Thoracic aorta (tissue), 2 donors: ENCODE data around the gene MEOX1. TPM values are rescaled to one million over a fixed set of nuclear protein-coding genes. Genes with fewer than 3 reads are reported as not detected.

Experiments used
- ATAC-seq: fragments of 150-250 bp; one replicate; pipeline ENCODE4 v1.8.0; 2017; ENCODE audit warnings: low read depth; ENCODE audit not compliant: insufficient number of reproducible peaks, low FRiP score
- DNase-seq: peaks from one replicate; pipeline ENCODE4 v3.0.0-alpha.2; 2020; ENCODE audit warnings: low spot score
- H3K27ac ChIP-seq, 2 donors: fragments of 200-600 bp; sonication (generic); 1 replicate in 1 of 2; 2 replicates in 1 of 2; pipeline ENCODE4 v1.5.1; 2016; ENCODE audit warnings: mild to moderate bottlenecking in 2 of 2, moderate library complexity in 2 of 2
- H3K27me3 ChIP-seq: fragments of 200-600 bp; sonication (generic); replicated peaks from 2 replicates; pipeline ENCODE4 v1.6.0; 2016; ENCODE audit warnings: mild to moderate bottlenecking; ENCODE audit not compliant: insufficient read depth
- H3K36me3 ChIP-seq: fragments of 200-600 bp; sonication (generic); one replicate; pipeline ENCODE4 v1.5.1; 2016
- H3K4me1 ChIP-seq, 2 donors: fragments of 200-600 bp; sonication (generic); 1 replicate in 1 of 2; 2 replicates in 1 of 2; pipeline versions ENCODE4 v1.5.1 to v1.6.0; 2016; ENCODE audit warnings: low read depth in 2 of 2, mild to moderate bottlenecking in 1 of 2; ENCODE audit not compliant: control insufficient read depth in 1 of 2
- H3K4me3 ChIP-seq: fragments of 200-600 bp; sonication (generic); 2 replicates; pipeline ENCODE4 v1.5.1; 2016; ENCODE audit warnings: mild to moderate bottlenecking
- H3K9me3 ChIP-seq: fragments of 200-600 bp; sonication (generic); 2 replicates; pipeline ENCODE4 v1.5.1; 2016
- CTCF ChIP-seq: fragments of 200-600 bp; sonication (generic); IDR thresholded peaks from one replicate; pipeline ENCODE4 v1.5.1; 2019; ENCODE audit warnings: antibody characterized with exemption
- total RNA-seq, 2 donors: library from RNA; depleted of rRNA; stranded (reverse); fragments of >200 nt; gene quantifications; one replicate each; pipeline versions ENCODE4 v1.1.0 to v1.2.3, GENCODE V29; 2016

The MEOX1 gene
- total RNA-seq, 2 donors from 2014 or later, result 3.0 to 5.4 TPM

- TF ChIP-seq CTCF, result no peak
- H3K27me3 ChIP-seq, result no peaks in the 10 kb centered on the region
- no peaks in the 10 kb centered on the region for H3K9me3 ChIP-seq
- DNase-seq (no peak), ATAC-seq (no peak)
- no peaks in the 10 kb centered on the region for H3K36me3 ChIP-seq
- no peak overlapping the region for H3K27ac ChIP-seq
- H3K4me3 ChIP-seq, result no peak overlapping the region
- H3K4me1 ChIP-seq, result peaks cover 0 to 9% of the 10 kb centered on the region in 2 donors
These were observed 47.8 kb downstream of the MEOX1 start for GRCh38 chr17:43613917-43614316.

- no peak overlapping the region for H3K27ac ChIP-seq
- no peaks in the 10 kb centered on the region for H3K27me3 ChIP-seq
- no peaks in the 10 kb centered on the region for H3K9me3 ChIP-seq
- H3K4me3 ChIP-seq, result no peak overlapping the region
- peaks cover 0 to 9% of the 10 kb centered on the region in 2 donors for H3K4me1 ChIP-seq
- H3K36me3 ChIP-seq, result no peaks in the 10 kb centered on the region
- DNase-seq (no peak), ATAC-seq (no peak)
- no peak for TF ChIP-seq CTCF
These were observed 49.2 kb downstream of the MEOX1 start for GRCh38 chr17:43612515-43612914.

GRCh38 chr17:43611230-43611969 lies 50.3 kb downstream of the MEOX1 start:
- no peaks in the 10 kb centered on the region for H3K9me3 ChIP-seq
- peaks cover 0 to 9% of the 10 kb centered on the region in 2 donors for H3K4me1 ChIP-seq
- no peaks in the 10 kb centered on the region for H3K36me3 ChIP-seq
- ATAC-seq (no peak), DNase-seq (no peak)
- H3K27ac ChIP-seq, result no peak overlapping the region
- no peak overlapping the region for H3K4me3 ChIP-seq
- no peaks in the 10 kb centered on the region for H3K27me3 ChIP-seq
- TF ChIP-seq CTCF, result no peak

GRCh38 chr17:43609613-43610385 lies 51.9 kb downstream of the MEOX1 start:
- no peak overlapping the region for H3K4me3 ChIP-seq
- ATAC-seq (no peak), DNase-seq (no peak)
- H3K9me3 ChIP-seq, result no peaks in the 10 kb centered on the region
- peaks cover 0 to 9% of the 10 kb centered on the region in 2 donors for H3K4me1 ChIP-seq
- no peak for TF ChIP-seq CTCF
- H3K36me3 ChIP-seq, result no peaks in the 10 kb centered on the region
- no peak overlapping the region for H3K27ac ChIP-seq
- H3K27me3 ChIP-seq, result no peaks in the 10 kb centered on the region

- Histone ChIP-seq H3K9me3 (no peaks in the 10 kb centered on the region), H3K36me3 (no peaks in the 10 kb centered on the region), H3K4me1 (no peaks in the 10 kb centered on the region), H3K27me3 (no peaks in the 10 kb centered on the region), H3K27ac (no peak overlapping the region), H3K4me3 (no peak overlapping the region)
- DNase-seq (no peak), ATAC-seq (no peak)
- TF ChIP-seq CTCF, result no peak
These were observed 53.4 kb downstream of the MEOX1 start for GRCh38 chr17:43608313-43608712.
